H9 (cell line): ENCODE measurements around the gene CPA3. TPM values are rescaled to one million over a fixed set of nuclear protein-coding genes. Genes with fewer than 3 reads are reported as not detected.

Source experiments
- DNase-seq: peaks from one replicate; pipeline ENCODE4 v3.0.0-alpha.2; 2017
- H2AFZ ChIP-seq: one replicate; pipeline ENCODE4 v1.6.1; 2013; ENCODE audit warnings: mild to moderate bottlenecking, low read length, control low read depth, moderate library complexity
- H2AK5ac ChIP-seq: 2 replicates; pipeline ENCODE4 v1.6.1; 2013; ENCODE audit warnings: low read length, control low read depth, mixed read lengths; ENCODE audit not compliant: insufficient read length
- H2BK120ac ChIP-seq: one replicate; pipeline ENCODE4 v1.6.1; 2013; ENCODE audit warnings: low read depth, mild to moderate bottlenecking, low read length, control low read depth, inconsistent platforms; ENCODE audit not compliant: poor library complexity, severe bottlenecking
- H2BK12ac ChIP-seq: 2 replicates; pipeline ENCODE4 v1.6.1; 2013; ENCODE audit warnings: low read length, control low read depth, mixed read lengths, low read depth; ENCODE audit not compliant: insufficient read length
- H2BK15ac ChIP-seq: 2 replicates; pipeline ENCODE4 v1.6.1; 2013; ENCODE audit warnings: low read depth, low read length, control low read depth
- H2BK20ac ChIP-seq: one replicate; pipeline ENCODE4 v1.6.1; 2013; ENCODE audit warnings: low read depth, mild to moderate bottlenecking, low read length, control low read depth, inconsistent platforms; ENCODE audit not compliant: poor library complexity, severe bottlenecking
- H2BK5ac ChIP-seq: 2 replicates; pipeline ENCODE4 v1.6.1; 2013; ENCODE audit warnings: low read length, control low read depth, mixed read lengths; ENCODE audit not compliant: insufficient read length
- H3K14ac ChIP-seq: 2 replicates; pipeline ENCODE4 v1.6.1; 2013; ENCODE audit warnings: low read length, control low read depth; ENCODE audit not compliant: insufficient read depth
- H3K18ac ChIP-seq: 2 replicates; pipeline ENCODE4 v1.6.1; 2013; ENCODE audit warnings: low read depth, mild to moderate bottlenecking, mixed read lengths, low read length, control low read depth; ENCODE audit not compliant: insufficient read length
- H3K23ac ChIP-seq: 2 replicates; pipeline ENCODE4 v1.6.1; 2013; ENCODE audit warnings: low read length, control low read depth, mixed read lengths, low read depth; ENCODE audit not compliant: insufficient read length
- H3K23me2 ChIP-seq: 2 replicates; pipeline ENCODE4 v1.6.1; 2013; ENCODE audit warnings: low read depth, mild to moderate bottlenecking, mixed read lengths, low read length, control low read depth; ENCODE audit not compliant: insufficient read length, poor library complexity, severe bottlenecking
- H3K27ac ChIP-seq: 2 replicates; pipeline ENCODE4 v1.5.1; 2013; ENCODE audit warnings: low read length, control low read depth, mixed read lengths, low read depth; ENCODE audit not compliant: insufficient read length
- H3K27me3 ChIP-seq: 2 replicates; pipeline ENCODE4 v1.6.1; 2013; ENCODE audit warnings: low read length, control low read depth, inconsistent platforms; ENCODE audit not compliant: insufficient read depth
- H3K4ac ChIP-seq: 2 replicates; pipeline ENCODE4 v1.6.1; 2013; ENCODE audit warnings: low read depth, mild to moderate bottlenecking, control low read depth, inconsistent platforms, low read length, moderate library complexity
- H3K4me1 ChIP-seq: 2 replicates; pipeline ENCODE4 v1.6.1; 2013; ENCODE audit warnings: low read length, control low read depth, inconsistent platforms; ENCODE audit not compliant: insufficient read depth
- H3K4me2 ChIP-seq: 2 replicates; pipeline ENCODE4 v1.6.1; 2013; ENCODE audit warnings: low read length, control low read depth, mixed read lengths; ENCODE audit not compliant: insufficient read length, insufficient read depth
- H3K56ac ChIP-seq: 2 replicates; pipeline ENCODE4 v1.6.1; 2013; ENCODE audit warnings: low read depth, mild to moderate bottlenecking, mixed read lengths, low read length, control low read depth; ENCODE audit not compliant: insufficient read length
- H3K79me1 ChIP-seq: 2 replicates; pipeline ENCODE4 v1.6.1; 2013; ENCODE audit warnings: low read depth, mild to moderate bottlenecking, moderate library complexity, low read length, control low read depth, inconsistent platforms; ENCODE audit not compliant: insufficient read depth, poor library complexity, severe bottlenecking
- H3K79me2 ChIP-seq: 2 replicates; pipeline ENCODE4 v1.6.1; 2013; ENCODE audit warnings: low read length, control low read depth, inconsistent platforms; ENCODE audit not compliant: insufficient read depth
- H3K9ac ChIP-seq: 2 replicates; pipeline ENCODE4 v1.6.1; 2013; ENCODE audit warnings: low read length, control low read depth, mixed read lengths; ENCODE audit not compliant: insufficient read length; ENCODE audit errors: extremely low read depth
- H3K9me3 ChIP-seq: one replicate; pipeline ENCODE4 v1.6.1; 2013; ENCODE audit warnings: low read depth, low read length, inconsistent platforms; ENCODE audit not compliant: control insufficient read depth
- H3T11ph ChIP-seq: one replicate; pipeline ENCODE4 v1.6.1; 2013; ENCODE audit warnings: mild to moderate bottlenecking, low read length, control low read depth, inconsistent platforms
- H4K20me1 ChIP-seq: one replicate; pipeline ENCODE4 v1.6.1; 2013; ENCODE audit not compliant: control insufficient read depth, insufficient read length, insufficient read depth
- H4K5ac ChIP-seq: 2 replicates; pipeline ENCODE4 v1.6.1; 2013; ENCODE audit warnings: low read depth, mild to moderate bottlenecking, mixed read lengths, low read length, control low read depth; ENCODE audit not compliant: insufficient read length
- H4K8ac ChIP-seq: replicated peaks from 2 replicates; pipeline ENCODE4 v1.6.1; 2013; ENCODE audit warnings: low read length, control low read depth, mixed read lengths, low read depth; ENCODE audit not compliant: insufficient read length
- H4K91ac ChIP-seq: 2 replicates; pipeline ENCODE4 v1.6.1; 2013; ENCODE audit warnings: low read depth, mild to moderate bottlenecking, moderate library complexity, mixed read lengths, low read length, control low read depth; ENCODE audit not compliant: insufficient read length
- H3K27ac Mint-ChIP-seq, 3 experiments: 2 replicates in 2 of 3; 3 replicates in 1 of 3; pipeline ENCODE4 v1.8.0; 2020 to 2021; ENCODE audit warnings: mixed read lengths in 3 of 3, mild to moderate bottlenecking in 1 of 3, moderate library complexity in 1 of 3
- H3K27me3 Mint-ChIP-seq: 2 replicates; pipeline ENCODE4 v1.8.0; 2021; ENCODE audit warnings: low read depth, mild to moderate bottlenecking, moderate library complexity, mixed read lengths
- H3K36me3 Mint-ChIP-seq, 3 experiments: 2 replicates in 2 of 3; 3 replicates in 1 of 3; pipeline ENCODE4 v1.8.0; 2020 to 2021; ENCODE audit warnings: low read depth in 3 of 3, mixed read lengths in 3 of 3; ENCODE audit not compliant: insufficient read depth in 1 of 3
- H3K4me1 Mint-ChIP-seq, 2 experiments: 2 replicates each; pipeline ENCODE4 v1.8.0; 2020; ENCODE audit warnings: mixed read lengths in 2 of 2
- H3K4me3 Mint-ChIP-seq, 2 experiments: 2 replicates in 1 of 2; 3 replicates in 1 of 2; pipeline ENCODE4 v1.8.0; 2020 to 2021; ENCODE audit warnings: mild to moderate bottlenecking in 2 of 2, mixed read lengths in 2 of 2, moderate library complexity in 1 of 2
- H3K9me3 Mint-ChIP-seq, 2 experiments: 2 replicates in 1 of 2; 3 replicates in 1 of 2; pipeline ENCODE4 v1.8.0; 2020; ENCODE audit warnings: mild to moderate bottlenecking in 2 of 2, mixed read lengths in 2 of 2, moderate library complexity in 1 of 2
- WGBS: extraction: QIAGEN DNeasy Blood & Tissue Kit; methylation state at CpG from one replicate; pipeline ENCODE4 v1.1.7; 2013; ENCODE audit warnings: missing lambda C conversion rate, low lambda C conversion rate, mixed read lengths; ENCODE audit not compliant: insufficient read length; ENCODE audit errors: extremely low coverage; 5-methylcytosine and 5-hydroxymethylcytosine counted together
- total RNA-seq: library from RNA; stranded (reverse); gene quantifications from 2 replicates; pipeline ENCODE4 v1.2.1, GENCODE V29; 2021
- TF ChIP-seq, protein P1 (sequence below): fragments of 200-600 bp; sonication (generic); conservative IDR thresholded peaks from 3 replicates; pipeline ENCODE4 v1.8.0; 2021; ENCODE audit warnings: antibody characterized with exemption, mild to moderate bottlenecking

CPA3 gene
- total RNA-seq, 1 experiment from 2014 or later = not detected

GRCh38 chr3:148911592-148911991 lies 46.5 kb downstream of the CPA3 start:
- Histone ChIP-seq H3K18ac (no peak overlapping the region), H3K9me3 (no peaks in the 10 kb centered on the region), H4K5ac (no peak overlapping the region), H2AK5ac (no peak overlapping the region), H3T11ph (no peak overlapping the region), H3K56ac (no peak overlapping the region), H4K8ac (no peak overlapping the region), H2BK12ac (no peak overlapping the region), H2BK20ac (no peak overlapping the region), H2BK120ac (no peak overlapping the region), H4K91ac (no peak overlapping the region), H3K79me2 (no peaks in the 10 kb centered on the region), H3K23me2 (no peaks in the 10 kb centered on the region), H3K27me3 (no peaks in the 10 kb centered on the region), H3K4me1 (no peaks in the 10 kb centered on the region), H2AFZ (no peak overlapping the region), H3K14ac (no peak overlapping the region), H3K79me1 (no peaks in the 10 kb centered on the region), H2BK15ac (no peak overlapping the region), H2BK5ac (no peak overlapping the region), H3K27ac (no peak overlapping the region), H4K20me1 (no peaks in the 10 kb centered on the region), H3K9ac (no peak overlapping the region), H3K23ac (no peak overlapping the region), H3K4me2 (no peak overlapping the region), H3K4ac (no peak overlapping the region)
- H3K9me3 Mint-ChIP-seq = no peaks in the 10 kb centered on the region
- H3K27ac Mint-ChIP-seq = peak overlapping the region in 1 of 3 experiments; percentile 19; a peak in 1 of 7 replicates
- H3K4me1 Mint-ChIP-seq = peaks cover 3 to 6% of the 10 kb centered on the region in 2 experiments; a peak in 2 of 4 replicates
- no CpG with 5 or more reads among the region's 2 CpGs for WGBS
- H3K36me3 Mint-ChIP-seq = no peaks in the 10 kb centered on the region
- DNase-seq = no peak
- H3K27me3 Mint-ChIP-seq = no peaks in the 10 kb centered on the region
- H3K4me3 Mint-ChIP-seq = no peak overlapping the region
- TF ChIP-seq, protein P1, sequence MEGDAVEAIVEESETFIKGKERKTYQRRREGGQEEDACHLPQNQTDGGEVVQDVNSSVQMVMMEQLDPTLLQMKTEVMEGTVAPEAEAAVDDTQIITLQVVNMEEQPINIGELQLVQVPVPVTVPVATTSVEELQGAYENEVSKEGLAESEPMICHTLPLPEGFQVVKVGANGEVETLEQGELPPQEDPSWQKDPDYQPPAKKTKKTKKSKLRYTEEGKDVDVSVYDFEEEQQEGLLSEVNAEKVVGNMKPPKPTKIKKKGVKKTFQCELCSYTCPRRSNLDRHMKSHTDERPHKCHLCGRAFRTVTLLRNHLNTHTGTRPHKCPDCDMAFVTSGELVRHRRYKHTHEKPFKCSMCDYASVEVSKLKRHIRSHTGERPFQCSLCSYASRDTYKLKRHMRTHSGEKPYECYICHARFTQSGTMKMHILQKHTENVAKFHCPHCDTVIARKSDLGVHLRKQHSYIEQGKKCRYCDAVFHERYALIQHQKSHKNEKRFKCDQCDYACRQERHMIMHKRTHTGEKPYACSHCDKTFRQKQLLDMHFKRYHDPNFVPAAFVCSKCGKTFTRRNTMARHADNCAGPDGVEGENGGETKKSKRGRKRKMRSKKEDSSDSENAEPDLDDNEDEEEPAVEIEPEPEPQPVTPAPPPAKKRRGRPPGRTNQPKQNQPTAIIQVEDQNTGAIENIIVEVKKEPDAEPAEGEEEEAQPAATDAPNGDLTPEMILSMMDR = no peak
